Astrocyte of the spinal cord (primary cell): ENCODE measurements around the gene SLC51B.

Experiments used
- DNase-seq: peaks from one replicate; pipeline ENCODE4 v3.0.0; 2011; ENCODE audit warnings: low read depth, low spot score
- H3K4me3 ChIP-seq: 2 replicates; pipeline ENCODE4 v1.5.1; 2011; ENCODE audit warnings: low read depth, mild to moderate bottlenecking, low read length, moderate library complexity
- in situ Hi-C: cut with HindIII; loops from 2 replicates; pipeline ENCODE4 v1.10.0; 2017; ENCODE audit warnings: low sequenced_read_pairs
- TF ChIP-seq, protein P1 (sequence below): IDR thresholded peaks from 2 replicates; pipeline ENCODE4 v1.5.1; 2012; ENCODE audit warnings: low read depth, mild to moderate bottlenecking, low read length, inconsistent platforms

SLC51B gene

DNA sequence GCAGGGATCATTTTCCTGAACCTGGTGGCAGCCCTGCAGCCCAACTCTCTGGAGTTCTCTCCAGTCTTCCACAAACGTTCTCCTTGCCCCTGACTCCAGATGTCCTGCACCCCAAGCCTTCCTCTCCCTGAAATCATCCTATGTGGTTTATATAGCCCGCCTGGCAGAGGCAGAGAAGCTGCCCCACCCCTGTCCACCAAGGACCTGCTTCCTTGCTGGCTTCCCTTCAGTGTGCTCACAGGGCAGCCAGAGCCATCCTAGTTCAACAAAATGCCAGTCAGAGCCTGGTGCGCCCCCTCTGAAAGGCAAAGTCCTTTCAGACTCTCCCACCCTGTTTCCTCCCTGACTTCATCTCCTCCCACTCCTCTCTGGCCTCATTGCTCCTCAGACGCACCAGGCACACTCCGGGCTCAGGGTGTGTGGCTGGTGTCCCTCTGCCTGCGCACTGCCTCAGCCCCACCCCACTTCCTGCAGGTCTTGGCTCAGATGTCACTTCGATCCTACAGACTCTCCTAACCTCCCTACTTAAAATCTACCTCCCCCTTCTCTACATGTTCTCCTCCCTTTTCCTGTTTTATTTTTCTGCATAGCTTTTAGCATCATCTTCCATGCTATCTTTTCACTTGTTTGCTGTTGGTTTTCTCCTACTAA lies 37.2 kb downstream of the SLC51B start:
- H3K4me3 ChIP-seq: no peak overlapping the region
- TF ChIP-seq, protein P1, sequence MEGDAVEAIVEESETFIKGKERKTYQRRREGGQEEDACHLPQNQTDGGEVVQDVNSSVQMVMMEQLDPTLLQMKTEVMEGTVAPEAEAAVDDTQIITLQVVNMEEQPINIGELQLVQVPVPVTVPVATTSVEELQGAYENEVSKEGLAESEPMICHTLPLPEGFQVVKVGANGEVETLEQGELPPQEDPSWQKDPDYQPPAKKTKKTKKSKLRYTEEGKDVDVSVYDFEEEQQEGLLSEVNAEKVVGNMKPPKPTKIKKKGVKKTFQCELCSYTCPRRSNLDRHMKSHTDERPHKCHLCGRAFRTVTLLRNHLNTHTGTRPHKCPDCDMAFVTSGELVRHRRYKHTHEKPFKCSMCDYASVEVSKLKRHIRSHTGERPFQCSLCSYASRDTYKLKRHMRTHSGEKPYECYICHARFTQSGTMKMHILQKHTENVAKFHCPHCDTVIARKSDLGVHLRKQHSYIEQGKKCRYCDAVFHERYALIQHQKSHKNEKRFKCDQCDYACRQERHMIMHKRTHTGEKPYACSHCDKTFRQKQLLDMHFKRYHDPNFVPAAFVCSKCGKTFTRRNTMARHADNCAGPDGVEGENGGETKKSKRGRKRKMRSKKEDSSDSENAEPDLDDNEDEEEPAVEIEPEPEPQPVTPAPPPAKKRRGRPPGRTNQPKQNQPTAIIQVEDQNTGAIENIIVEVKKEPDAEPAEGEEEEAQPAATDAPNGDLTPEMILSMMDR: no peak
- in situ Hi-C loops: no loop called here
- no peak for DNase-seq

DNA sequence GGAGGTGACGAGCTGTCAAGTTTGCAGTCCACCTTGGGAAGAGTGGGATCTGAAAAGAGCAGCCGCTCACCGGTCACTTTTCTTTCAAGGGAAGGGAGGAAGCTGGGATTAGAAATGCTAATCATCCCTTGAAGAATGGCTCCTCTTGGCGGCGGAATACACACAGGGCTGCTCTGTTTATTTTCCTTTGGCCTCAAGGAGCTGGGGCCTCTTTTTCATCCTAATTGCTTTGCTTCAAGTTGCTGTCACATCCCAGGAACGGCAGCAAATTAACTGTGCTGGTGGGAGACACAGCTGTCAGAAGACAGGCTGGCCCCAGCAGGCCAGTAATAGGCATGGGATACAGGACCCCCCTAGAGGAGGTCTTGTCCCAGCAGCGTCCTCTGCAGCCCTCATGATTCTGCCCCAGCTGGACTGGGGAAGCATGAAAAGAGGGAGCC lies 38.1 kb downstream of the SLC51B start:
- peak; percentile 32 for DNase-seq
- H3K4me3 ChIP-seq: no peak overlapping the region
- TF ChIP-seq, protein P1: peak; percentile 53
- in situ Hi-C loops: no loop called here

DNA sequence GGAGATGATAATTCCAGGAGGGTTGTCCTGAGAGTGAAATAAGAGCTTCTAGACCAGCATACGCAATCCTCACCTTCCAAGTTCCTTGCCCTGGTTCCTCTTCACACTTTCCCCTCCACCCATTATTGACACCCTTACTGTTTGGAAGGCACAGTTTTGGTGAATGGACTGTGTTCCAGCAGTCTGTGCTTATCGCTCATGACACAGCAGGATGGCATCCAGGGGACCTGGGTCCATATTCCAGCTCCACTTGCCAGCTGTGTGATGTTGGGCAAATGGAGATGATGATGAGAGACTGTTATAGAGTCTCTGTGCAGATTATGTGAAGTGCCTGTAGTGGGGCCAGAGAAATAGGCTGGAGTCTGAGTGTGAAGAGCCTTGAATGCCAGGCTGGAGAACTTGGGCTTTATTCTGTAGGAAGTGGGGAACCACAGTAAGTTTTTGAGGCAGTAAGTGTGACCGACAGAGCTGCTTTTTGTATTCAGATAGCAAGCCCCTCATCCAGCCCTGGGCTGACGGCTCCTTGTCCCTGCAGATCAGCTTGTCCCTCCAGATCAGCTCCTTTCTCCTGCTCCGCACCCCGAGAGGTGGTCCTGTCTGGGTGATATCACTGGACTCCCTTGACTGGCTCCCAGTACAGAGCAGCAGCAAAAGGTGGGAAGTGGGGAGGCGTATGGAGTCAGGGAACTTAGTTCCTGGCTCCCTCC lies 39.5 kb downstream of the SLC51B start:
- in situ Hi-C loops: no loop called here
- no peak overlapping the region for H3K4me3 ChIP-seq
- DNase-seq: no peak
- TF ChIP-seq, protein P1: no peak

DNA sequence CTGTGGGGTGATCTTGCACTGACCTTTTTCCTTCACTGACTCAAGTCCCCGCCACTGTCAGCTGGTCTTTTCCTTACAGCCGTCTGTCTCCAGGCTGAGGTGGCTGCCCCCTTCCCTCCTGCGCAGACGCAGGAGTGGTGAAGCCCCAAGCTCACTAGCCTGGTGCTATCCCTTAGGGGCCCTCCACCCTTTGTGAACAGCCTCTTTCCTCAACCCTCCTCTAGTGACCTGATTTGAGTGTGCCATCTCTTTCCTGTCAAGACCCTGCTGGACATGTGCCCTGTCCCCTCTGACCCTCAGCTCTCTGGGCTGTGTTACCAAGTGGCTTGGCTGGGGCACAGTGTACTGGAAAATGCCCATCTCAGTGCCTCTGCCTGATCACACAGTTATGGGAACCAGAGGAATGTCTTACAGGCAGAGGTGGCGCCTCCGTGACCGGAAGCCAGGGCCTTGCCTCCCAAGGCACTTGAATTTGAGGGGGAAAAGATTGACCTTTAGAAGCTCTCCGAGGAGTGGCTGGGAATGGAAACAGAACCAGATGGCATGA lies 40.1 kb downstream of the SLC51B start:
- in situ Hi-C loops: no loop called here

DNA sequence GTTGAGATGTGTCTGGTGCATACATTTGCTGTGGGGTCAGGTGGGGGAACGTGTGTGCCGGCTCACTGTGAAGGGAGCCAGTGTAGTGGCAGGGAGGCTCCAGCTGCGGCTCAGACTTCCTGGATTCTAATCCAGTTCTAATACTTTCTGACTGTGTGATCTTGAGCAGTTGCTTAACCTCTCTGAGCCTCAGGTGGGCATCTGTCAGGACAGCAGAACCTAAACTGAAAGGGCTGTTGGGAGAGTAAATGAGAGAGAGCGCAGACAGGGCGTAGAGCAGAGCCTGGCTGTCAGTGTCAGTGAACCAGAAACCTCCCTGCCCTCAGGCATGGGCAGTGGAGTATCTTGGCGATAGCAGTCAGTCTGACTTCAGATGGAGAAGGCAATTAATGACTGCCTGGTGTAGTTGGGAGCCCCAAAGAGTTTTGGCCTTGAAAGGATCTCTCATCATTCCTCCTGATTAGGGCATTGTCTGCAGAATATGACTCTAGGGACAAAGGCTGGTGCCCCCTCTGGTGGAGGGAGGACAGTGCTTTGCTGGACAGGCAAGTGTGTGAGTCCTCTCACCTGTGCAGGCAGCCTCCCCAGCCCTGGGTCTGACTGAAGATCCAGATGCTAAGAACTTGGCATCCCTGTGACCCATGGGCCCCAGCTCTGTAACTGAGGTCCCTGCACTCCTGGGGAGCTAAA lies 40.9 kb downstream of the SLC51B start:
- DNase-seq: no peak
- H3K4me3 ChIP-seq: no peak overlapping the region
- TF ChIP-seq, protein P1: peak; percentile 67
- in situ Hi-C loops: no loop called here

More for the DNA sequence above, 40.1 kb downstream of the SLC51B start:
- no peak overlapping the region for H3K4me3 ChIP-seq
- TF ChIP-seq, protein P1: no peak
- no peak for DNase-seq

DNA sequence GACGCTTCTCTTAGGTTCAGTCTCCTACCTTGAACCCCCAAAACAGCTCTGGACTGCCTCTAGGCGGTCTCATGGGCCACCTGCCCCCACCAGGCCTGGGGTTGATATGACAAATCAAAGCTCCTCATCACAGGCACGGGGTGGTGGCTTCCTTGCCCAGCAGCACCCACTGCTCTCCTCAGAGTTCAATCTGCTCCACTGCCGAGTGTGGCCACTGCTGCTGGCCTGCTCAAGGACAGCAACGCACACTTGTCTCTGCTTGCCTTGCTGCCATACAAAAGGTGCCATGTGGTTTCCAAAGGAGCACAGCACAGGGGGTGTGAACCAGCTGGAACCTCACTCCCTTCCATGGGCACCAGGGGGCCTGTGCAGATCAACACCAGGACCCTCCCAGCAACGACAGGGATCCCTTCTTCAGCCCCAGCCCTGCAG lies 41.5 kb downstream of the SLC51B start:
- TF ChIP-seq, protein P1: peak; percentile 43
- no peak overlapping the region for H3K4me3 ChIP-seq
- no peak for DNase-seq
- in situ Hi-C loops: no loop called here
